GM12865 (cell line): ENCODE data around the gene STEAP4.

Experiments
- DNase-seq: peaks from one replicate; pipeline ENCODE4 v3.0.0; 2010; ENCODE audit warnings: low read depth
- H3K4me3 ChIP-seq: 2 replicates; pipeline ENCODE4 v1.5.1; 2011; ENCODE audit warnings: mild to moderate bottlenecking, low read depth, low read length, control low read depth
- TF ChIP-seq, protein P1 (sequence below): IDR thresholded peaks from 2 replicates; pipeline ENCODE4 v1.5.1; 2011; ENCODE audit warnings: low read length, control low read depth, low read depth, inconsistent platforms; ENCODE audit not compliant: insufficient read depth; ENCODE audit errors: missing control alignments

Gene STEAP4

DNA sequence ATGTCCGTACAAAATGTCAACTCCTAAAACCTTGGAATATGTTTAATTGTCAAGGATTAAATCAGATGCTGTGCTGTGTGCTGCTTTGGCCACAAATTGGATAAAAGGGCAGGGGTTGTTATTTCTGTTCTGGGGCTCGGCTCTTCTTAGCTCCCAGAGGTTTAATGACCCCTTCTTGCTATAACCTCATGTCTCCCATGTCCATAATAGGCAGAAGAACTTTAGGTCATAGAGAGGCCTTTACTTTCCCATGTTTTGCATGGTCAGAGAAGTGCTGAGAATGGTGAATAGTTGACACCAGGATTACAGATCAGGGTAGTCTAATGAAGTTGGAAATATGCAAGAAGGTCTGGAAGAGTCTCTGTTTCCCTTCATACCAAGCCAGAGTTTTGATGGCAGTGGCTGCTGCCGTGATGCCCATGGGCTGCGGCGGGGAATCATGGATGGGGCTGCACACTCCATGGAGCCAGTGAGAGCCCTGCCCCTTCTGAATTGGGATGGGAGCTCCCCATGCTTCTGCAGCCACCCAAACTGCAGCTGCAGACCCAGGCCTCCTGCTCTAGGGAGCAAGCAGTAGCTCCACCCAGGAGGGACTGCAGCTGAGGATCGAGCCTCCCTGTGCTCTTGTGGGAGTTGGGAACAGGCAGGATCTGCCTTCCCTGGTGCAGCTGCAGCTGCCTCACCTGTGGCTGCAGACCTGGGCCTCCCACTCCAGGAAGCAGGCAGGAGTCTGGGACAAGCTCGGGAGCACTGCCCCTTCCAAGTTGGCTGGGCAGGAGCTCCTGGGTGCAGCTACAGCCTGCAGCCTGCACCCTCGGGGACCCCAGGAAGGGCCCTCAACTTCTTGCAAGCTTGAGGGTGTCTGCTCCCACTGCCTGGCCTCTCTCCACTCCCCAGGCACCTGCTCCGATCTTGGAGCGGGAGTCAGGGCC is 23.1 kb upstream of the STEAP4 start:
- no peak for DNase-seq
- TF ChIP-seq, protein P1, sequence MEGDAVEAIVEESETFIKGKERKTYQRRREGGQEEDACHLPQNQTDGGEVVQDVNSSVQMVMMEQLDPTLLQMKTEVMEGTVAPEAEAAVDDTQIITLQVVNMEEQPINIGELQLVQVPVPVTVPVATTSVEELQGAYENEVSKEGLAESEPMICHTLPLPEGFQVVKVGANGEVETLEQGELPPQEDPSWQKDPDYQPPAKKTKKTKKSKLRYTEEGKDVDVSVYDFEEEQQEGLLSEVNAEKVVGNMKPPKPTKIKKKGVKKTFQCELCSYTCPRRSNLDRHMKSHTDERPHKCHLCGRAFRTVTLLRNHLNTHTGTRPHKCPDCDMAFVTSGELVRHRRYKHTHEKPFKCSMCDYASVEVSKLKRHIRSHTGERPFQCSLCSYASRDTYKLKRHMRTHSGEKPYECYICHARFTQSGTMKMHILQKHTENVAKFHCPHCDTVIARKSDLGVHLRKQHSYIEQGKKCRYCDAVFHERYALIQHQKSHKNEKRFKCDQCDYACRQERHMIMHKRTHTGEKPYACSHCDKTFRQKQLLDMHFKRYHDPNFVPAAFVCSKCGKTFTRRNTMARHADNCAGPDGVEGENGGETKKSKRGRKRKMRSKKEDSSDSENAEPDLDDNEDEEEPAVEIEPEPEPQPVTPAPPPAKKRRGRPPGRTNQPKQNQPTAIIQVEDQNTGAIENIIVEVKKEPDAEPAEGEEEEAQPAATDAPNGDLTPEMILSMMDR: no peak
- H3K4me3 ChIP-seq: no peak overlapping the region

GRCh38 chr7:88328787-88329186 is 22.1 kb upstream of the STEAP4 start:
- H3K4me3 ChIP-seq: no peak overlapping the region
- no peak for DNase-seq
- TF ChIP-seq, protein P1: no peak

DNA sequence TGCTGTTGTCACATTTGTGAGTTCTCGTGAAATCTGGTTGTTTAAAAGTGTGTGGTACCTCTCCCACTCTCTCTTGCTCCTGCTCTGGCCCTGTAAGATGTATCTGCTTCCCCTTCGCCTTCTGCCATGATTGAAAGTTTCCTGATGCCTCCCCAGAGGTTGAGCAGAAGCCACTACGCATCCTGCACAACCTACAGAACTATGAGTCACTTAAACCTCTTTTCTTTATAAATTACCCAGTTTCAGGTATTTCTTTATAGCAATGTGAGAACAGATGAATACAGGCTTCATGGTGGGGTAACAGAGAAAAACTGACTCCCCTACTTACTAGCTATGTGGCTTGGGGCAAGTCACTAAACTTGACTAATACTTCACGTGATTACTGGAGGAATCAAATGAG is 18.0 kb upstream of the STEAP4 start:
- H3K4me3 ChIP-seq: no peak overlapping the region
- TF ChIP-seq, protein P1: no peak
- DNase-seq: no peak

DNA sequence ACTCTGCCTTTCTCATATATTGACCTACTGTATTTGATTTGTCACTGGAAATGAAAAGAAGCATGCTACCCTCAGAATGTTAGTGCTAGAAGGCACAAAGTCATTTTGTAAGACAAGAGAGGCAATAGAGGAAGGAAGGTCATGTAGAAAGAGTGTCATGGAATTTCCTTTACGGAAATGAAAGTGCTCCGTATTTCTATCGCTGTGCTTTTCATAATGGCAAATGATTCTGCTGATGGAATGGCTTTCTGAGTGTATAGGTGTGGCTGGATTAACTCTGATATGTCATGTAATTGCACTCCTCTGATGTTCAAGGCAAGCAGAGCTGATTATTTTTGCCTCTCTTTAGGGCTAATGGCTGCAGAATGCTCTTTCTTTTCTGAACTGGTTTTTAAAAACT is 15.5 kb upstream of the STEAP4 start:
- no peak for DNase-seq
- TF ChIP-seq, protein P1: no peak

GRCh38 chr7:88321694-88322093 is 15.0 kb upstream of the STEAP4 start:
- TF ChIP-seq, protein P1: no peak
- DNase-seq: no peak
- no peak overlapping the region for H3K4me3 ChIP-seq

More for the DNA sequence above, 15.5 kb upstream of the STEAP4 start:
- no peak overlapping the region for H3K4me3 ChIP-seq

DNA sequence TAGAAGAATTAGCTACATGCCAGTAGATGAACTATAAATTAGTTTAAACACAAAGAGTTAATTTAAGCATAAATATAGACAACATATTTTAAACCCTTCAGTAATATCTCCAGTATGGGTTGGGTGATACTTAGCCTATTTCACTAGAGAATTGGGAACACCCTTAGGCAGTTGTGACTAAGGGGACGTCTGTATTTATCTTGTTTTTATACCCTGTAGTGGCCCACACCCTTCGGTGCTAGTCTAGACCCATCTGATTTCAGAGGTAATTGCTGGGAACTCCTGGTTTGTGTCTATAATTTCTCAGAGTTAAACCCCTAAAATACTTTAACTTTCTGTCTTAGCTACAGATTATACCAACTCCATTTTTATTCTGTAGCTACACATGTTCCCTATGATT is 11.5 kb upstream of the STEAP4 start:
- no peak overlapping the region for H3K4me3 ChIP-seq
- DNase-seq: no peak
- TF ChIP-seq, protein P1: no peak
